Spleen (tissue), 7 donors: ENCODE results near the gene SERPINA3.

ENCODE experiments used
- POLR2AphosphoS5 ChIP-seq, 3 donors: sonication (generic); formaldehyde crosslinking; IDR thresholded peaks; one replicate each; pipeline ENCODE4 v1.5.1; 2017; ENCODE audit warnings: antibody characterized with exemption in 3 of 3
- TF ChIP-seq, protein P1 (sequence below), 11 experiments: fragments of 200-600 bp in 7 of 11; fragments of 450-650 bp in 4 of 11; sonication (generic) in 4 of 11; IDR thresholded peaks in 8 of 11; conservative IDR thresholded peaks in 3 of 11; 1 replicate in 7 of 11; 2 replicates in 4 of 11; pipeline versions ENCODE4 v1.4.0 to v1.8.0; 2016 to 2021; ENCODE audit warnings: antibody characterized with exemption in 11 of 11, inconsistent platforms in 4 of 11, mild to moderate bottlenecking in 1 of 11
- donor health status: DM: no; HTN: no; CAD: no; lungs with moderate emphysema.
- donor health status: DM: no; HTN: no; CAD: no.
- donor health status: DM: no; HTN: no; CAD: no.

DNA sequence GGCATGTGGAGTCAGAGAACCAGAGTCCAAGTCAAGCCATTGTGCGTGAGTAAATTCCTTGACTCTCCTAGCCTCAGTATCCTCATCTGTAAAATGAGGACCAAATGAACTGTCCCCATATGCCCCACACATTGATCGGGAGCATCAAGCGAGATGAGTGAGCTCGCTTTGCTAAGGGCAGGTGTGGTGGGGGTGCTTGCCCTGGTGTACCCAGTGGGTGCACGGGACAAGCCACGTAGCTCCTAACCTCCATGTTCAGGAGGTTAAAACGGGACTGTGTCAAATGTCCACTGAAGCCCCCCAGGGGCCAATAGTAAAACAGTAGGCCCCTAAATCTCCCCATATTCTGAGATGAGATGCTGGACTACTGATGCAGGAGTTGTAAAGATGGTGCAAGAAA, 60.9 kb downstream of the SERPINA3 start:
- TF ChIP-seq, protein P1, sequence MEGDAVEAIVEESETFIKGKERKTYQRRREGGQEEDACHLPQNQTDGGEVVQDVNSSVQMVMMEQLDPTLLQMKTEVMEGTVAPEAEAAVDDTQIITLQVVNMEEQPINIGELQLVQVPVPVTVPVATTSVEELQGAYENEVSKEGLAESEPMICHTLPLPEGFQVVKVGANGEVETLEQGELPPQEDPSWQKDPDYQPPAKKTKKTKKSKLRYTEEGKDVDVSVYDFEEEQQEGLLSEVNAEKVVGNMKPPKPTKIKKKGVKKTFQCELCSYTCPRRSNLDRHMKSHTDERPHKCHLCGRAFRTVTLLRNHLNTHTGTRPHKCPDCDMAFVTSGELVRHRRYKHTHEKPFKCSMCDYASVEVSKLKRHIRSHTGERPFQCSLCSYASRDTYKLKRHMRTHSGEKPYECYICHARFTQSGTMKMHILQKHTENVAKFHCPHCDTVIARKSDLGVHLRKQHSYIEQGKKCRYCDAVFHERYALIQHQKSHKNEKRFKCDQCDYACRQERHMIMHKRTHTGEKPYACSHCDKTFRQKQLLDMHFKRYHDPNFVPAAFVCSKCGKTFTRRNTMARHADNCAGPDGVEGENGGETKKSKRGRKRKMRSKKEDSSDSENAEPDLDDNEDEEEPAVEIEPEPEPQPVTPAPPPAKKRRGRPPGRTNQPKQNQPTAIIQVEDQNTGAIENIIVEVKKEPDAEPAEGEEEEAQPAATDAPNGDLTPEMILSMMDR (IDR thresholded peaks at IDR 0.05 in 8 of 11, conservative IDR thresholded peaks at IDR 0.05 in 3 of 11): no peak
- TF ChIP-seq POLR2AphosphoS5 (IDR thresholded peaks at IDR 0.05): no peak
